WTC11 (cell line): Measurements from ENCODE around the gene CBFA2T2. TPM values are rescaled to one million over a fixed set of nuclear protein-coding genes. Genes with fewer than 3 reads are reported as not detected.
"Not testable (repeated sequence)": the region's sequence is repeated elsewhere in the genome, so short reads cannot be mapped to it uniquely, and the experiment has no call there.

Experiments used
- ATAC-seq: fragments of 200-7000 bp; cut with Tn5 transposase; 2 replicates; pipeline ENCODE4 v1.10.0; 2021; ENCODE audit warnings: mild to moderate bottlenecking, moderate library complexity
- CTCF ChIA-PET: fragments of 300-600 bp; sonication (Branson Sonifier 250); formaldehyde crosslinking; loops from one replicate; lab custom pipeline; 2021; ENCODE audit warnings: antibody characterized with exemption; lab: Charles Lee
- POLR2A ChIA-PET: fragments of 350-600 bp; sonication (Branson Sonifier 250); formaldehyde crosslinking; loops from one replicate; lab custom pipeline; 2021; ENCODE audit warnings: antibody characterized with exemption; lab: Charles Lee
- DNase-seq: peaks from one replicate; pipeline ENCODE4 v3.0.0; 2021; ENCODE audit warnings: low spot score
- H3K27ac Mint-ChIP-seq: 2 replicates; pipeline ENCODE4 v1.8.0; 2021; ENCODE audit warnings: mixed read lengths
- H3K27me3 Mint-ChIP-seq: 2 replicates; pipeline ENCODE4 v1.8.0; 2021; ENCODE audit warnings: low read depth, mild to moderate bottlenecking, moderate library complexity, mixed read lengths
- H3K36me3 Mint-ChIP-seq: 2 replicates; pipeline ENCODE4 v1.8.0; 2021; ENCODE audit warnings: mixed read lengths
- H3K4me1 Mint-ChIP-seq: 2 replicates; pipeline ENCODE4 v1.8.0; 2022; ENCODE audit warnings: mixed read lengths
- H3K4me3 Mint-ChIP-seq: 2 replicates; pipeline ENCODE4 v1.8.0; 2021; ENCODE audit warnings: mild to moderate bottlenecking, moderate library complexity, mixed read lengths
- H3K9me3 Mint-ChIP-seq: 2 replicates; pipeline ENCODE4 v1.8.0; 2021; ENCODE audit warnings: mixed read lengths
- ATF3 ChIP-seq: sonication (generic); formaldehyde crosslinking; conservative IDR thresholded peaks from 2 replicates; pipeline ENCODE4 v1.8.1; 2022; ENCODE audit warnings: mild to moderate bottlenecking, missing genetic modification reagents
- ELF4 ChIP-seq: sonication (generic); formaldehyde crosslinking; IDR thresholded peaks from 2 replicates; pipeline ENCODE4 v1.8.1; 2022; ENCODE audit warnings: low read depth, mild to moderate bottlenecking, moderate library complexity, missing genetic modification reagents
- ERG ChIP-seq: fragments of 250-450 bp; sonication (Bioruptor Pico); IDR thresholded peaks from 2 replicates; pipeline ENCODE4 v1.8.0; 2021; ENCODE audit warnings: mild to moderate bottlenecking
- ETV6 ChIP-seq: sonication (generic); formaldehyde crosslinking; IDR thresholded peaks from 2 replicates; pipeline ENCODE4 v1.8.1; 2022; ENCODE audit warnings: mild to moderate bottlenecking, missing genetic modification reagents
- JAZF1 ChIP-seq: fragments of 250-450 bp; sonication (Bioruptor Pico); IDR thresholded peaks from 2 replicates; pipeline ENCODE4 v1.9.0; 2021; ENCODE audit warnings: moderate library complexity, mild to moderate bottlenecking, inconsistent platforms
- JUN ChIP-seq: sonication (generic); formaldehyde crosslinking; IDR thresholded peaks from 2 replicates; pipeline ENCODE4 v1.8.0; 2023; ENCODE audit warnings: mild to moderate bottlenecking, missing genetic modification reagents
- MLX ChIP-seq: sonication (generic); formaldehyde crosslinking; IDR thresholded peaks from 2 replicates; pipeline ENCODE4 v1.8.1; 2023; ENCODE audit warnings: mild to moderate bottlenecking, missing genetic modification reagents, moderate library complexity
- MYBL2 ChIP-seq: sonication (generic); formaldehyde crosslinking; IDR thresholded peaks from 2 replicates; pipeline ENCODE4 v1.8.1; 2023; ENCODE audit warnings: mild to moderate bottlenecking, moderate library complexity, missing genetic modification reagents
- PREB ChIP-seq: sonication (generic); formaldehyde crosslinking; IDR thresholded peaks from 2 replicates; pipeline ENCODE4 v1.8.1; 2022; ENCODE audit warnings: mild to moderate bottlenecking, missing genetic modification reagents, moderate library complexity, borderline replicate concordance
- PRRX2 ChIP-seq: fragments of 250-450 bp; sonication (Bioruptor Pico); IDR thresholded peaks from 2 replicates; pipeline ENCODE4 v1.8.0; 2021; ENCODE audit warnings: mild to moderate bottlenecking
- ZBTB21 ChIP-seq: sonication (generic); formaldehyde crosslinking; IDR thresholded peaks from 2 replicates; pipeline ENCODE4 v1.8.1; 2023; ENCODE audit warnings: mild to moderate bottlenecking, missing genetic modification reagents, borderline replicate concordance
- ZNF121 ChIP-seq: sonication (generic); formaldehyde crosslinking; IDR thresholded peaks from 2 replicates; pipeline ENCODE4 v1.8.0; 2023; ENCODE audit warnings: missing genetic modification reagents
- ZNF281 ChIP-seq: sonication (generic); formaldehyde crosslinking; IDR thresholded peaks from 2 replicates; pipeline ENCODE4 v1.8.0; 2023; ENCODE audit warnings: mild to moderate bottlenecking, missing genetic modification reagents
- ZNF396 ChIP-seq: fragments of 250-450 bp; sonication (Bioruptor Pico); IDR thresholded peaks from 2 replicates; pipeline ENCODE4 v1.8.0; 2021; ENCODE audit warnings: mild to moderate bottlenecking, moderate library complexity, borderline replicate concordance
- ZNF425 ChIP-seq: fragments of 250-450 bp; sonication (Bioruptor Pico); conservative IDR thresholded peaks from 2 replicates; pipeline ENCODE4 v1.9.0; 2021; ENCODE audit warnings: mild to moderate bottlenecking
- total RNA-seq: library from RNA; stranded (reverse); gene quantifications from 3 replicates; pipeline ENCODE4 v1.2.3, GENCODE V29; 2021

CBFA2T2 gene
- total RNA-seq, 1 experiment from 2014 or later, result 22.1 TPM

GRCh38 chr20:33585413-33585812 lies 95.5 kb downstream of the CBFA2T2 start:
- TF ChIP-seq PREB (CRISPR knock-in tag) (no peak), ZNF425 (CRISPR knock-in tag) (no peak), JAZF1 (CRISPR knock-in tag) (no peak)
- Mint-ChIP-seq H3K27ac (no peak overlapping the region), H3K4me1 (peaks cover 15% of the 10 kb centered on the region), H3K36me3 (no peaks in the 10 kb centered on the region), H3K27me3 (no peaks in the 10 kb centered on the region), H3K4me3 (no peak overlapping the region), H3K9me3 (no peaks in the 10 kb centered on the region)
- POLR2A ChIA-PET, result no interaction called here
- CTCF ChIA-PET, result no interaction called here
- no peak for DNase-seq
- ATAC-seq, result no peak

GRCh38 chr20:33589059-33589458 lies 99.2 kb downstream of the CBFA2T2 start:
- no peak for DNase-seq
- H3K4me3 Mint-ChIP-seq, result no peak overlapping the region
- CTCF ChIA-PET, result interaction anchor here (1.0 to 1.8 kb wide), 4 partner anchors 11 to 132 kb away, joined by 3 to 5 read pairs (median 4); no protein-coding TSS in a partner anchor
- H3K4me1 Mint-ChIP-seq, result peaks cover 12% of the 10 kb centered on the region
- H3K36me3 Mint-ChIP-seq, result no peaks in the 10 kb centered on the region
- POLR2A ChIA-PET, result no interaction called here
- no peak for TF ChIP-seq MYBL2
- no peak for TF ChIP-seq ERG (CRISPR knock-in tag)
- no peak for TF ChIP-seq ZBTB21 (CRISPR knock-in tag)
- TF ChIP-seq ELF4 (CRISPR knock-in tag), result no peak
- no peak for TF ChIP-seq ETV6 (CRISPR knock-in tag)
- TF ChIP-seq ATF3, result no peak
- no peak for TF ChIP-seq MLX (CRISPR knock-in tag)
- TF ChIP-seq ZNF121 (CRISPR knock-in tag), result no peak
- no peak for TF ChIP-seq ZNF396 (CRISPR knock-in tag)
- TF ChIP-seq PRRX2, result no peak
- TF ChIP-seq ZNF281 (CRISPR knock-in tag), result no peak
- TF ChIP-seq JUN, result no peak
- ATAC-seq, result no peak
- no peaks in the 10 kb centered on the region for H3K9me3 Mint-ChIP-seq
- no peaks in the 10 kb centered on the region for H3K27me3 Mint-ChIP-seq
- peak overlapping the region; percentile 14; the same call in 1 of the 2 replicates for H3K27ac Mint-ChIP-seq

- POLR2A ChIA-PET, H3K27me3 Mint-ChIP-seq, CTCF ChIA-PET, H3K4me3 Mint-ChIP-seq, H3K9me3 Mint-ChIP-seq, H3K36me3 Mint-ChIP-seq, H3K27ac Mint-ChIP-seq, DNase-seq, ATAC-seq: not testable (repeated sequence)
- H3K4me1 Mint-ChIP-seq, result peaks cover 15% of the 10 kb centered on the region
These were observed 102.0 kb downstream of the CBFA2T2 start for GRCh38 chr20:33591901-33592300.
